ENCODE measurements around the gene MTHFD2.

DNA sequence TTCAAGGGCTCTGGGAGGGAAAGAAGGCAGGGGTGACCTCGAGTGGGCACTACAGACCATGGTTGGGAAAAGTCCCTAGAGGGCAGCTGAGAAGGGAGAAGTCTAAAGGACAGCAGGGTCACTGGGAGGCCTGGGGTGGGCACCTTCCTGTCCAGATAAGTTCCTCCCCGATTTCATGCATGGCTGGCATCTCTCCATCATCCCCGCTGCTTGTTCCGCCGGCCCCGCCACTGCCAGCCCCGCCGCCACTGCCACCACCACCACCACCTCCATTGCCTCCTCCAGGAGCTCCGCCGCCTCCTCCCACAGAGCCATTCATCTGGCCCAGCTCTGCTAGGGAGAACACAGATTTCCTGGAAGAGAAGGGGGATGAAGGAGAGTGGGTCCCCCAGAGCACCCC lies 53.6 kb downstream of the MTHFD2 start:
- TF ChIP-seq, protein P1, sequence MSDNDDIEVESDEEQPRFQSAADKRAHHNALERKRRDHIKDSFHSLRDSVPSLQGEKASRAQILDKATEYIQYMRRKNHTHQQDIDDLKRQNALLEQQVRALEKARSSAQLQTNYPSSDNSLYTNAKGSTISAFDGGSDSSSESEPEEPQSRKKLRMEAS (IDR thresholded peaks at IDR 0.05), result no peak
- TF ChIP-seq, protein P2, sequence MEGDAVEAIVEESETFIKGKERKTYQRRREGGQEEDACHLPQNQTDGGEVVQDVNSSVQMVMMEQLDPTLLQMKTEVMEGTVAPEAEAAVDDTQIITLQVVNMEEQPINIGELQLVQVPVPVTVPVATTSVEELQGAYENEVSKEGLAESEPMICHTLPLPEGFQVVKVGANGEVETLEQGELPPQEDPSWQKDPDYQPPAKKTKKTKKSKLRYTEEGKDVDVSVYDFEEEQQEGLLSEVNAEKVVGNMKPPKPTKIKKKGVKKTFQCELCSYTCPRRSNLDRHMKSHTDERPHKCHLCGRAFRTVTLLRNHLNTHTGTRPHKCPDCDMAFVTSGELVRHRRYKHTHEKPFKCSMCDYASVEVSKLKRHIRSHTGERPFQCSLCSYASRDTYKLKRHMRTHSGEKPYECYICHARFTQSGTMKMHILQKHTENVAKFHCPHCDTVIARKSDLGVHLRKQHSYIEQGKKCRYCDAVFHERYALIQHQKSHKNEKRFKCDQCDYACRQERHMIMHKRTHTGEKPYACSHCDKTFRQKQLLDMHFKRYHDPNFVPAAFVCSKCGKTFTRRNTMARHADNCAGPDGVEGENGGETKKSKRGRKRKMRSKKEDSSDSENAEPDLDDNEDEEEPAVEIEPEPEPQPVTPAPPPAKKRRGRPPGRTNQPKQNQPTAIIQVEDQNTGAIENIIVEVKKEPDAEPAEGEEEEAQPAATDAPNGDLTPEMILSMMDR (IDR thresholded peaks at IDR 0.05; ENCODE audit: control extremely low read depth in 1 of 3, insufficient read depth in 1 of 3, low read depth in 1 of 3, low read length in 3 of 3), result no peak
- no peak for TF ChIP-seq EP300 (IDR thresholded peaks at IDR 0.05; ENCODE audit: borderline replicate concordance in 1 of 2, low read depth in 2 of 2, low read length in 2 of 2)
- no peak for TF ChIP-seq RAD21 (IDR thresholded peaks at IDR 0.05 in 1 of 2, conservative IDR thresholded peaks at IDR 0.05 in 1 of 2; ENCODE audit: low read depth in 2 of 2, low read length in 2 of 2)
- no peak for TF ChIP-seq YY1 (IDR thresholded peaks at IDR 0.05; ENCODE audit: low read depth, low read length)
- TF ChIP-seq TBP (IDR thresholded peaks at IDR 0.05; ENCODE audit: low read depth, low read length), result no peak
- TF ChIP-seq CHD2 (IDR thresholded peaks at IDR 0.05; ENCODE audit: low read length), result no peak
- TF ChIP-seq SP4 (IDR thresholded peaks at IDR 0.05; ENCODE audit: low read length), result no peak
- TF ChIP-seq GABPA (IDR thresholded peaks at IDR 0.05; ENCODE audit: borderline replicate concordance, insufficient read depth, low read length), result no peak
- TF ChIP-seq, protein P3, sequence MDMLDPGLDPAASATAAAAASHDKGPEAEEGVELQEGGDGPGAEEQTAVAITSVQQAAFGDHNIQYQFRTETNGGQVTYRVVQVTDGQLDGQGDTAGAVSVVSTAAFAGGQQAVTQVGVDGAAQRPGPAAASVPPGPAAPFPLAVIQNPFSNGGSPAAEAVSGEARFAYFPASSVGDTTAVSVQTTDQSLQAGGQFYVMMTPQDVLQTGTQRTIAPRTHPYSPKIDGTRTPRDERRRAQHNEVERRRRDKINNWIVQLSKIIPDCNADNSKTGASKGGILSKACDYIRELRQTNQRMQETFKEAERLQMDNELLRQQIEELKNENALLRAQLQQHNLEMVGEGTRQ (IDR thresholded peaks at IDR 0.05; ENCODE audit: low read length), result no peak
